Stomach (tissue), 4 donors: ENCODE results near the gene HDDC2.

Experiments used
- CTCF ChIP-seq, 7 experiments: fragments of 450-650 bp in 4 of 7; fragments of 200-600 bp in 3 of 7; sonication (generic) in 3 of 7; IDR thresholded peaks; one replicate each; pipeline ENCODE4 v1.5.1; 2016 to 2019; ENCODE audit warnings: antibody characterized with exemption in 7 of 7, control low read depth in 2 of 7, mild to moderate bottlenecking in 1 of 7
- POLR2A ChIP-seq, 4 donors: fragments of 450-650 bp; IDR thresholded peaks; one replicate each; pipeline ENCODE4 v1.6.1; 2016; ENCODE audit warnings: antibody characterized with exemption in 4 of 4, control low read depth in 2 of 4, mild to moderate bottlenecking in 1 of 4, moderate library complexity in 1 of 4

GRCh38 chr6:125296471-125296870 is 5.3 kb downstream of the HDDC2 start:
- TF ChIP-seq CTCF (IDR thresholded peaks at IDR 0.05) (no peak), POLR2A (IDR thresholded peaks at IDR 0.05) (no peak)
